ENCODE data around the gene ETFRF1. TPM values are rescaled to one million over a fixed set of nuclear protein-coding genes. Genes with fewer than 3 reads are reported as not detected.
A peak's percentile ranks its signal among the peaks of the same experiment; 100 is the strongest.

The ETFRF1 gene
- polyA plus RNA-seq (ENCODE audit: insufficient read depth in 1 of 5, insufficient read length in 5 of 5, low replicate concordance in 1 of 5): 10 to 100 TPM; 23.1 to 33.5 (median 28.1) TPM
- long read RNA-seq, donor 1, transcript ETFRF1-201 (3 exons, 1,134 nt): major isoform, 23 of 25 reads
- long read RNA-seq, donor 1, partial matches to known transcripts: 0 of 25 reads
- long read RNA-seq, donor 1, other reads (novel, unspliced or antisense): 0 of 25 reads
- long read RNA-seq, donor 2, transcript ETFRF1-201 (3 exons, 1,134 nt): major isoform, 13 of 16 reads
- long read RNA-seq, donor 2, partial matches to known transcripts: 0 of 16 reads
- long read RNA-seq, donor 2, other reads (novel, unspliced or antisense): 0 of 16 reads
- long read RNA-seq, donor 3, transcript ETFRF1-201 (3 exons, 1,134 nt): major isoform, 17 of 33 reads
- long read RNA-seq, donor 3, partial matches to known transcripts: 13 of 33 reads
- long read RNA-seq, donor 3, other reads (novel, unspliced or antisense): 0 of 33 reads
- long read RNA-seq, donor 4, partial matches to known transcripts: 12 of 15 reads
- long read RNA-seq, donor 4, other reads (novel, unspliced or antisense): 0 of 15 reads
- long read RNA-seq, donor 5, transcript ETFRF1-201 (3 exons, 1,134 nt): major isoform, 15 of 33 reads
- long read RNA-seq, donor 5, partial matches to known transcripts: 17 of 33 reads
- long read RNA-seq, donor 5, other reads (novel, unspliced or antisense): 0 of 33 reads
- long read RNA-seq, donor 6, transcript ETFRF1-201 (3 exons, 1,134 nt): major isoform, 14 of 64 reads
- long read RNA-seq, donor 6, partial matches to known transcripts: 47 of 64 reads
- long read RNA-seq, donor 6, other reads (novel, unspliced or antisense): 0 of 64 reads
- long read RNA-seq, donor 7, transcript ETFRF1-201 (3 exons, 1,134 nt): major isoform, 10 of 10 reads
- long read RNA-seq, donor 7, partial matches to known transcripts: 0 of 10 reads
- long read RNA-seq, donor 7, other reads (novel, unspliced or antisense): 0 of 10 reads
- long read RNA-seq, donor 8, transcript ETFRF1-201 (3 exons, 1,134 nt): major isoform, 6 of 20 reads
- long read RNA-seq, donor 8, partial matches to known transcripts: 12 of 20 reads
- long read RNA-seq, donor 8, other reads (novel, unspliced or antisense): 0 of 20 reads

- DNase-seq: peak; percentile 97 to 98
Observed at GRCh38 chr12:25195056-25195971, at the start of gene ETFRF1, which contains the start of gene DNAI7. Gene ETFRF1, plus strand, starts transcription at chr12:25195237. Its CDS starts 8,720 bp downstream, at chr12:25203957. Gene DNAI7, minus strand, starts transcription at chr12:25195160. Its CDS starts 82 bp downstream, at chr12:25195078.

- no peak for DNase-seq
Observed at GRCh38 chr12:25146686-25147085, 48.4 kb upstream of the ETFRF1 start.

- peak; percentile 50 to 64 for DNase-seq
Observed at GRCh38 chr12:25151476-25151875, 43.6 kb upstream of the ETFRF1 start.

GRCh38 chr12:25152055-25152454, 43.0 kb upstream of the ETFRF1 start:
- DNase-seq: no peak

- no peak for DNase-seq
Observed at GRCh38 chr12:25155022-25155576, 39.9 kb upstream of the ETFRF1 start.

GRCh38 chr12:25156061-25156460, 39.0 kb upstream of the ETFRF1 start:
- DNase-seq: no peak

GRCh38 chr12:25162866-25163265, 32.2 kb upstream of the ETFRF1 start:
- DNase-seq: no peak

GRCh38 chr12:25182765-25183164, 12.3 kb upstream of the ETFRF1 start:
- no peak for DNase-seq

- no peak for DNase-seq
Observed at GRCh38 chr12:25184132-25184531, 10.9 kb upstream of the ETFRF1 start.

GRCh38 chr12:25186038-25186787, 8.8 kb upstream of the ETFRF1 start:
- DNase-seq: no peak

GRCh38 chr12:25186788-25187402, 8.1 kb upstream of the ETFRF1 start:
- DNase-seq: no peak

- no peak for DNase-seq
Observed at GRCh38 chr12:25187781-25188180, 7.3 kb upstream of the ETFRF1 start.

- DNase-seq: no peak
Observed at GRCh38 chr12:25189656-25190055, 5.4 kb upstream of the ETFRF1 start.

- no peak for DNase-seq
Observed at GRCh38 chr12:25190793-25191192, 4.2 kb upstream of the ETFRF1 start.

GRCh38 chr12:25194214-25194613, 823 bp upstream of the ETFRF1 start:
- peak; percentile 34 to 38 for DNase-seq

- DNase-seq: no peak
Observed at GRCh38 chr12:25194722-25195055, 348 bp upstream of the ETFRF1 start.

- no peak for DNase-seq
Observed at GRCh38 chr12:25197608-25198007, 2.6 kb downstream of the ETFRF1 start.

GRCh38 chr12:25200703-25201102, 5.7 kb downstream of the ETFRF1 start:
- DNase-seq: no peak

GRCh38 chr12:25202137-25202536, 7.1 kb downstream of the ETFRF1 start:
- no peak for DNase-seq

- DNase-seq: no peak
Observed at GRCh38 chr12:25207411-25207810, 12.4 kb downstream of the ETFRF1 start.

All from right lung (tissue), 10 donors.